ENCODE data around the gene EFCAB11. TPM values are rescaled to one million over a fixed set of nuclear protein-coding genes. Genes with fewer than 3 reads are reported as not detected.
"Not testable (repeated sequence)": the region's sequence is repeated elsewhere in the genome, so short reads cannot be mapped to it uniquely, and the experiment has no call there.

Gene EFCAB11
- total RNA-seq, 2 donors from 2014 or later, result 3.1 to 8.9 TPM

DNA sequence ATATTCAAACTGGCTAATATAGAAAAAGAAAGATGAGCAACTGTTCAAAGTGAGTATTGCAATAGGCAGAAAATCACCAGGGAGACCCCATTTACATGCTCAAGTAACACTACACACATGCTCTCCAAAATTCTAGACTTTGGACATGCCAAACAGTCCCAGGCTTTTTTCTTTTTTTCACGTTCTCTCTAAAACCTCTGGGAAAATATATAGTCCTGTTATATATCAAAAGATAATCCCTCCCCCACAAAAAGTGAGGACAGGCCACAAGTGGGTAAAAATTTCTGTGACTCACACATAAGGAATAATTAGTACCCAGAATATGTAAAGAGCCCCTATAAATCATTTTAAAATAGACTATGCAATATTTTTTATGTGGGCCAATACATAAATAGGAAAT, 55.2 kb downstream of the EFCAB11 start:
- Histone ChIP-seq H3K4me3 (no peak overlapping the region), H3K9me3 (no peaks in the 10 kb centered on the region), H3K27ac (no peak overlapping the region), H3K4me1 (ENCODE audit: control insufficient read depth in 1 of 2, low read depth in 2 of 2) (peaks cover 0 to 16% of the 10 kb centered on the region in 2 donors), H3K36me3 (no peaks in the 10 kb centered on the region), H3K27me3 (replicated peaks; ENCODE audit: insufficient read depth) (no peaks in the 10 kb centered on the region)
- ATAC-seq (ENCODE audit: insufficient number of reproducible peaks, low FRiP score, low read depth), result no peak
- DNase-seq (ENCODE audit: low spot score), result no peak
- no peak for TF ChIP-seq CTCF (IDR thresholded peaks at IDR 0.05)

- H3K9me3 ChIP-seq; H3K4me3 ChIP-seq; H3K27ac ChIP-seq; ATAC-seq (ENCODE audit: insufficient number of reproducible peaks, low FRiP score, low read depth); H3K27me3 ChIP-seq (replicated peaks; ENCODE audit: insufficient read depth); H3K36me3 ChIP-seq; H3K4me1 ChIP-seq (ENCODE audit: control insufficient read depth in 1 of 2, low read depth in 2 of 2); DNase-seq (ENCODE audit: low spot score): not testable (repeated sequence)
Measured at GRCh38 chr14:89893388-89893787, 61.1 kb downstream of the EFCAB11 start.

DNA sequence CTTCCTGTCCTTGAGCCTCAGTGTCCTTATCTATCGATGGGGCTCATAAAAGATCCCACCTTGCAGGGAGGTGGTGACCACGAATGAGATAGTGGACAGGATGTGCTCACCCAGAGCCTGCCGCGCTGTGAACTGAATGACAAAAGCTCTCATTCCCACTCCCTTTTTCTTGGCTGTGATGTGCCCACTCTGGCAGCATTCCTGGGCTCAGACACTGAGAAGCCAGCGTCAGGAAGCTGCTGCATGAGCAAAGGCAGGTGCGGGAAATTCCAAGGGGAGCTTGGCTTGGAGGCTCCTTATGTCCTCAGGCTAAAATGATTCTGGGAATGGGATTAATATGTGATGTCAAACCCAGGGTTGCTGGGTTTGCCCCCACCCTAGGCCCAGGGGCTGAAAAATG, 61.6 kb downstream of the EFCAB11 start:
- Histone ChIP-seq H3K4me1 (ENCODE audit: control insufficient read depth in 1 of 2, low read depth in 2 of 2) (no peaks in the 10 kb centered on the region), H3K27me3 (replicated peaks; ENCODE audit: insufficient read depth) (no peaks in the 10 kb centered on the region), H3K27ac (no peak overlapping the region), H3K4me3 (no peak overlapping the region), H3K36me3 (no peaks in the 10 kb centered on the region), H3K9me3 (no peaks in the 10 kb centered on the region)
- DNase-seq (ENCODE audit: low spot score) (no peak), ATAC-seq (ENCODE audit: insufficient number of reproducible peaks, low FRiP score, low read depth) (no peak)
- no peak for TF ChIP-seq CTCF (IDR thresholded peaks at IDR 0.05)

DNA sequence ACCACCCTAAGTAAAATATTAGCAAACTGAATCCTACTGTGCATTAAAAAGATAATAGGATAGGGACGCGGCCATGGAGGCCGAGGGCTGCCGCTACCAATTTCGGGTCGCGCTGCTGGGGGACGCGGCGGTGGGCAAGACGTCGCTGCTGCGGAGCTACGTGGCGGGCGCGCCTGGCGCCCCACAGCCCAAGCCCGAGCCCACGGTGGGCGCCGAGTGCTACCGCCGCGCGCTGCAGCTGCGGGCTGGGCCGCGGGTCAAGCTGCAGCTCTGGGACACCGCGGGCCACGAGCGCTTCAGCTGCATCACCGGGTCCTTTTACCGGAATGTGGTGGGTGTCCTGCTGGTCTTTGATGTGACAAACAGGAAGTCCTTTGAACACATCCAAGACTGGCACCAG, 62.8 kb downstream of the EFCAB11 start:
- not testable (repeated sequence) for H3K9me3 ChIP-seq; H3K36me3 ChIP-seq; H3K4me1 ChIP-seq (ENCODE audit: control insufficient read depth in 1 of 2, low read depth in 2 of 2); H3K27me3 ChIP-seq (replicated peaks; ENCODE audit: insufficient read depth); H3K27ac ChIP-seq; DNase-seq (ENCODE audit: low spot score); H3K4me3 ChIP-seq; ATAC-seq (ENCODE audit: insufficient number of reproducible peaks, low FRiP score, low read depth)

GRCh38 chr14:89891055-89891454, 63.5 kb downstream of the EFCAB11 start:
- ATAC-seq (ENCODE audit: insufficient number of reproducible peaks, low FRiP score, low read depth) (no peak), DNase-seq (ENCODE audit: low spot score) (no peak)
- Histone ChIP-seq H3K9me3 (no peaks in the 10 kb centered on the region), H3K4me3 (no peak overlapping the region), H3K27ac (no peak overlapping the region), H3K27me3 (replicated peaks; ENCODE audit: insufficient read depth) (no peaks in the 10 kb centered on the region), H3K36me3 (no peaks in the 10 kb centered on the region), H3K4me1 (ENCODE audit: control insufficient read depth in 1 of 2, low read depth in 2 of 2) (no peaks in the 10 kb centered on the region)
- no peak for TF ChIP-seq CTCF (IDR thresholded peaks at IDR 0.05)

DNA sequence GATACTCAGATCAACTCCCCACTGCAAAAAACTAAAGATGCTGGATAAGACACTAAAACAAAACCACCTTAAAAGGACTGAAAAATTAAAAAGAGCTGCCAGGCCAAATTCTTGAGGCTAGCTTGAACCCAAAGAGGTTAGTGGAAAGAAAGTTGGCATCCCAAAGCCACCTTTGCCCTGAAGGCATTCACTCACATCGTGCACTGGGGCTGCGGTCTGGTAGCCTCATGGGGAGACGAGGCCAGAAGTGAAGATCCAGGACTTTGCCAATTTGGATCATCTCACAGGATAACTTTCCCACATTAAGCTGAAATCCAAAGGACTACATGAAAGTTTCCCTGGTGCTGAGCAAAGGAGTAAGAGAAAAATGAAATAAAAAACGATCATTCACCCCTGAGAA, 63.9 kb downstream of the EFCAB11 start:
- Histone ChIP-seq H3K4me3 (no peak overlapping the region), H3K36me3 (no peaks in the 10 kb centered on the region), H3K27me3 (replicated peaks; ENCODE audit: insufficient read depth) (no peaks in the 10 kb centered on the region), H3K27ac (no peak overlapping the region), H3K4me1 (ENCODE audit: control insufficient read depth in 1 of 2, low read depth in 2 of 2) (no peaks in the 10 kb centered on the region), H3K9me3 (no peaks in the 10 kb centered on the region)
- no peak for TF ChIP-seq CTCF (IDR thresholded peaks at IDR 0.05)
- no peak for ATAC-seq (ENCODE audit: insufficient number of reproducible peaks, low FRiP score, low read depth)
- DNase-seq (ENCODE audit: low spot score), result no peak

Measured in thoracic aorta (tissue), 2 donors.